Kidney (tissue), 14 donors: Measurements from ENCODE around the gene GARRE1. TPM values are rescaled to one million over a fixed set of nuclear protein-coding genes. Genes with fewer than 3 reads are reported as not detected.
"Not testable (repeated sequence)": the region's sequence is repeated elsewhere in the genome, so short reads cannot be mapped to it uniquely, and the experiment has no call there.

Source experiments
- DNase-seq, 5 donors: peaks; one replicate each; pipeline ENCODE4 v3.0.0-alpha.2; 2013 to 2020
- FAIRE-seq: peaks from 2 replicates; lab custom pipeline; 2012; peaks lifted over from hg19 to GRCh38; lab: Jason Lieb, UNC
- H3K27ac ChIP-seq, 2 donors: one replicate each; pipeline ENCODE4 v1.7.0; 2013; ENCODE audit warnings: low read depth in 2 of 2, low read length in 2 of 2, inconsistent platforms in 1 of 2
- H3K27me3 ChIP-seq: one replicate; pipeline ENCODE4 v1.7.1; 2013; ENCODE audit warnings: low read length, inconsistent platforms; ENCODE audit not compliant: control insufficient read depth, insufficient read depth
- H3K36me3 ChIP-seq, 3 donors: one replicate each; pipeline versions ENCODE4 v1.7.0 to v1.7.1; 2013; ENCODE audit warnings: low read length in 3 of 3, control low read depth in 1 of 3, inconsistent platforms in 1 of 3; ENCODE audit not compliant: insufficient read depth in 3 of 3, control insufficient read depth in 2 of 3
- H3K4me1 ChIP-seq, 3 donors: one replicate each; pipeline versions ENCODE4 v1.7.0 to v1.7.1; 2013; ENCODE audit warnings: low read length in 3 of 3, inconsistent platforms in 1 of 3, low read depth in 1 of 3; ENCODE audit not compliant: control insufficient read depth in 2 of 3, insufficient read depth in 2 of 3
- H3K4me3 ChIP-seq, 3 donors: one replicate each; pipeline versions ENCODE4 v1.7.0 to v1.8.1; 2013; ENCODE audit warnings: low read length in 3 of 3, control low read depth in 1 of 3, inconsistent platforms in 1 of 3
- H3K9ac ChIP-seq, 3 donors: one replicate each; pipeline versions ENCODE4 v1.7.0 to v1.7.1; 2013; ENCODE audit warnings: low read length in 3 of 3, control low read depth in 1 of 3, inconsistent platforms in 1 of 3
- H3K9me3 ChIP-seq, 3 donors: one replicate each; pipeline versions ENCODE4 v1.7.0 to v1.7.1; 2013; ENCODE audit warnings: low read length in 3 of 3, control low read depth in 1 of 3, inconsistent platforms in 1 of 3; ENCODE audit not compliant: control insufficient read depth in 2 of 3, insufficient read depth in 1 of 3
- CTCF ChIP-seq: IDR thresholded peaks from 3 replicates; pipeline ENCODE4 v1.5.1; 2012; ENCODE audit warnings: mild to moderate bottlenecking, moderate library complexity, borderline replicate concordance; ENCODE audit not compliant: insufficient read depth; ENCODE audit errors: extremely low read depth
- intact Hi-C: fragments of 100-400 bp; cut with DNase I; formaldehyde crosslinking; loops from one replicate; pipeline ENCODE4 v1.11.1; 2022
- polyA plus RNA-seq: library from polyadenylated mRNA; stranded (reverse); fragments of 350-450 nt; fragmentation: Illumina TruSeq; extraction: RNeasy Lipid Tissue Mini Kit (QIAGEN cat#74804); gene quantifications from one replicate; pipeline ENCODE4 v1.2.3, GENCODE V29; 2014; ENCODE audit warnings: low read depth, low replicate concordance; ENCODE audit not compliant: insufficient read depth
- total RNA-seq: library from RNA; stranded (reverse); fragmentation: NEBNext Ultra II Directional; extraction: Animal tissue kit (Norgen Biotek cat#: 25700); gene quantifications from one replicate; pipeline ENCODE4 v1.2.1, GENCODE V29; 2021
- donor health status: control.
- donor health status: control.
- donor health status: control.
- donor health status: control.
- donor health status: control.
- donor health status: DM: yes; HTN: yes; CAD: no.
- donor health status: Normal renal cell carcinoma (clear cell type).

Gene GARRE1
- total and polyA plus RNA-seq, 2 donors from 2014 or later: 5.5 to 37.7 TPM

- FAIRE-seq (no peak), DNase-seq (no peak)
- H3K4me1 ChIP-seq: no peaks in the 10 kb centered on the region
- H3K36me3 ChIP-seq: peaks cover 3 to 23% (median 5%) of the 10 kb centered on the region in 3 donors
- no peak for TF ChIP-seq CTCF
- no peaks in the 10 kb centered on the region for H3K9me3 ChIP-seq
- intact Hi-C loops: no loop called here
- no peak overlapping the region for H3K27ac ChIP-seq
- H3K27me3 ChIP-seq: no peaks in the 10 kb centered on the region
- no peak overlapping the region for H3K4me3 ChIP-seq
- no peak overlapping the region for H3K9ac ChIP-seq
Observed at GRCh38 chr19:34215666-34216038, 38.7 kb upstream of the GARRE1 start.

- FAIRE-seq, intact Hi-C loops, DNase-seq: not testable (repeated sequence)
Observed at GRCh38 chr19:34216745-34217219, 37.6 kb upstream of the GARRE1 start.

GRCh38 chr19:34217952-34218817 lies 36.2 kb upstream of the GARRE1 start:
- Histone ChIP-seq H3K27me3 (no peaks in the 10 kb centered on the region), H3K36me3 (peaks cover 12 to 25% (median 18%) of the 10 kb centered on the region in 3 donors), H3K27ac (no peak overlapping the region), H3K4me1 (no peaks in the 10 kb centered on the region), H3K4me3 (no peak overlapping the region), H3K9me3 (no peaks in the 10 kb centered on the region), H3K9ac (no peak overlapping the region)
- FAIRE-seq (no peak), DNase-seq (peak in 2 of 5 donors; percentile 47 to 76)
- intact Hi-C loops: no loop called here
- TF ChIP-seq CTCF: no peak

More at GRCh38 chr19:34216745-34217219, 37.6 kb upstream of the GARRE1 start:
- peaks cover 5 to 22% (median 11%) of the 10 kb centered on the region in 3 donors for H3K36me3 ChIP-seq
- not testable (repeated sequence) for H3K4me3 ChIP-seq, H3K27me3 ChIP-seq, H3K9me3 ChIP-seq, H3K9ac ChIP-seq, H3K27ac ChIP-seq, H3K4me1 ChIP-seq

GRCh38 chr19:34218818-34219164 lies 35.6 kb upstream of the GARRE1 start:
- Histone ChIP-seq H3K36me3 (peaks cover 15 to 30% (median 24%) of the 10 kb centered on the region in 3 donors), H3K4me3 (no peak overlapping the region), H3K27ac (no peak overlapping the region), H3K27me3 (no peaks in the 10 kb centered on the region), H3K9me3 (no peaks in the 10 kb centered on the region), H3K9ac (no peak overlapping the region), H3K4me1 (no peaks in the 10 kb centered on the region)
- FAIRE-seq: no peak
- intact Hi-C loops: no loop called here
- DNase-seq: no peak
- TF ChIP-seq CTCF: no peak
